ENCODE measurements around the gene ZNF891.

DNA sequence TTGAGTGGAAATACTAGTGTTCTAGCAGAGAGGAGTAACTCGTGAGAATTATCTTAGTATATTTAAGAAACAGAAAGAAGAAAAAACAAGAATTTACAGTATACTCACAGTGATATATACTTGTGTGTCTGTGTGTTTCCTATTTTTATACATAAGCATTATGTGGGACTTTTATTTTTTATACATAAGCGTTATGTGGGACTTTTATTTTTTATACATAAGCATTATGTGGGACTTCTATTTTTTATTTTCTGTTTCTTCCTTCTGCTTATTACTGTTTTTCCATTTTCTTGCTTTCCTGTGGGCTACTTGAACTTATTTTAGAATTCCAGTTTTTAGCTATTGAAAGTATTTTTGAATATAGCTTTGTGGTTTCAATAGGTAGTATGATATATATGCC, 56.2 kb downstream of the ZNF891 start:
- TF ChIP-seq RFX5 (IDR thresholded peaks at IDR 0.05; ENCODE audit: low read depth, low read length) (no peak), DPF2 (CRISPR knock-in tag; IDR thresholded peaks at IDR 0.05; ENCODE audit: borderline replicate concordance, low read depth) (no peak), PCBP1 (IDR thresholded peaks at IDR 0.05; ENCODE audit: borderline replicate concordance, low read depth, low read length) (no peak), ZNF777 (CRISPR knock-in tag; IDR thresholded peaks at IDR 0.05) (no peak), TARDBP (CRISPR knock-in tag; IDR thresholded peaks at IDR 0.05) (no peak), CEBPB (IDR thresholded peaks at IDR 0.05; ENCODE audit: borderline replicate concordance, low read depth, low read length) (no peak), CHD2 (IDR thresholded peaks at IDR 0.05; ENCODE audit: low read depth, low read length) (no peak), NFKBIZ (CRISPR knock-in tag; IDR thresholded peaks at IDR 0.05) (no peak), KDM1A (CRISPR knock-in tag; IDR thresholded peaks at IDR 0.05) (no peak), NCOA2 (CRISPR knock-in tag; IDR thresholded peaks at IDR 0.05) (no peak)
- TF ChIP-seq, protein P1, sequence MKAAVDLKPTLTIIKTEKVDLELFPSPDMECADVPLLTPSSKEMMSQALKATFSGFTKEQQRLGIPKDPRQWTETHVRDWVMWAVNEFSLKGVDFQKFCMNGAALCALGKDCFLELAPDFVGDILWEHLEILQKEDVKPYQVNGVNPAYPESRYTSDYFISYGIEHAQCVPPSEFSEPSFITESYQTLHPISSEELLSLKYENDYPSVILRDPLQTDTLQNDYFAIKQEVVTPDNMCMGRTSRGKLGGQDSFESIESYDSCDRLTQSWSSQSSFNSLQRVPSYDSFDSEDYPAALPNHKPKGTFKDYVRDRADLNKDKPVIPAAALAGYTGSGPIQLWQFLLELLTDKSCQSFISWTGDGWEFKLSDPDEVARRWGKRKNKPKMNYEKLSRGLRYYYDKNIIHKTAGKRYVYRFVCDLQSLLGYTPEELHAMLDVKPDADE (CRISPR knock-in tag; IDR thresholded peaks at IDR 0.05), result no peak
- TF ChIP-seq, protein P2, sequence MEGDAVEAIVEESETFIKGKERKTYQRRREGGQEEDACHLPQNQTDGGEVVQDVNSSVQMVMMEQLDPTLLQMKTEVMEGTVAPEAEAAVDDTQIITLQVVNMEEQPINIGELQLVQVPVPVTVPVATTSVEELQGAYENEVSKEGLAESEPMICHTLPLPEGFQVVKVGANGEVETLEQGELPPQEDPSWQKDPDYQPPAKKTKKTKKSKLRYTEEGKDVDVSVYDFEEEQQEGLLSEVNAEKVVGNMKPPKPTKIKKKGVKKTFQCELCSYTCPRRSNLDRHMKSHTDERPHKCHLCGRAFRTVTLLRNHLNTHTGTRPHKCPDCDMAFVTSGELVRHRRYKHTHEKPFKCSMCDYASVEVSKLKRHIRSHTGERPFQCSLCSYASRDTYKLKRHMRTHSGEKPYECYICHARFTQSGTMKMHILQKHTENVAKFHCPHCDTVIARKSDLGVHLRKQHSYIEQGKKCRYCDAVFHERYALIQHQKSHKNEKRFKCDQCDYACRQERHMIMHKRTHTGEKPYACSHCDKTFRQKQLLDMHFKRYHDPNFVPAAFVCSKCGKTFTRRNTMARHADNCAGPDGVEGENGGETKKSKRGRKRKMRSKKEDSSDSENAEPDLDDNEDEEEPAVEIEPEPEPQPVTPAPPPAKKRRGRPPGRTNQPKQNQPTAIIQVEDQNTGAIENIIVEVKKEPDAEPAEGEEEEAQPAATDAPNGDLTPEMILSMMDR (CRISPR knock-in tag; IDR thresholded peaks at IDR 0.05), result no peak

All from HepG2 (cell line).